SK-N-SH treated with all-trans-retinoic acid at 6 μM for 48 hours (cell line): ENCODE results near the gene VAMP1.

ENCODE experiments used
- OSR1 ChIP-seq: fragments of 250-450 bp; sonication (Bioruptor Pico); IDR thresholded peaks from 2 replicates; pipeline ENCODE4 v1.8.0; 2022; ENCODE audit warnings: moderate library complexity, mild to moderate bottlenecking, inconsistent platforms
- PATZ1 ChIP-seq: fragments of 250-450 bp; sonication (Bioruptor Pico); IDR thresholded peaks from 2 replicates; pipeline ENCODE4 v1.8.0; 2020; ENCODE audit warnings: mild to moderate bottlenecking, moderate library complexity, borderline replicate concordance
- TOX ChIP-seq: fragments of 250-450 bp; sonication (Bioruptor Pico); IDR thresholded peaks from 2 replicates; pipeline ENCODE4 v1.8.0; 2021; ENCODE audit warnings: mild to moderate bottlenecking, moderate library complexity, borderline replicate concordance
- ZFP3 ChIP-seq: fragments of 250-450 bp; sonication (Bioruptor Pico); IDR thresholded peaks from 2 replicates; pipeline ENCODE4 v1.5.0; 2020; ENCODE audit warnings: mild to moderate bottlenecking, moderate library complexity
- ZFP30 ChIP-seq: fragments of 450-650 bp; formaldehyde crosslinking; IDR thresholded peaks from 2 replicates; pipeline ENCODE4 v1.5.0; 2022; ENCODE audit warnings: mild to moderate bottlenecking, moderate library complexity
- ZNF70 ChIP-seq: fragments of 450-650 bp; formaldehyde crosslinking; IDR thresholded peaks from 2 replicates; pipeline ENCODE4 v1.5.0; 2020; ENCODE audit warnings: mild to moderate bottlenecking, moderate library complexity

- TF ChIP-seq ZNF70 (no peak), ZFP30 (CRISPR knock-in tag) (no peak), ZFP3 (CRISPR knock-in tag) (no peak), TOX (no peak), OSR1 (no peak), PATZ1 (CRISPR knock-in tag) (no peak)
Observed at GRCh38 chr12:6494258-6494743, 23.8 kb upstream of the VAMP1 start.
